Neural cell (in vitro differentiated cells): ENCODE data around the gene GSTM2. TPM values are rescaled to one million over a fixed set of nuclear protein-coding genes. Genes with fewer than 3 reads are reported as not detected.
"Not testable (repeated sequence)": the region's sequence is repeated elsewhere in the genome, so short reads cannot be mapped to it uniquely, and the experiment has no call there.

Experiments used
- H2AFZ ChIP-seq: fragments of 200-600, 300-800 bp; sonication (generic), shearing (Covaris generic); 2 replicates; pipeline ENCODE4 v1.6.0; 2014; ENCODE audit warnings: low read depth, mild to moderate bottlenecking, antibody characterized with exemption, low read length, moderate library complexity
- H3F3A ChIP-seq: fragments of 200-600 bp; shearing (Covaris generic); 2 replicates; pipeline ENCODE4 v1.6.1; 2016; ENCODE audit warnings: mild to moderate bottlenecking, moderate library complexity, mixed read lengths, antibody characterized with exemption, low read length; ENCODE audit not compliant: insufficient read depth, poor library complexity, severe bottlenecking
- H3K27ac ChIP-seq: fragments of 200-600, 300-800 bp; sonication (generic), shearing (Covaris generic); 2 replicates; pipeline ENCODE4 v1.5.1; 2014; ENCODE audit warnings: mild to moderate bottlenecking, low read length, moderate library complexity
- H3K27me3 ChIP-seq: fragments of 300-800, 200-600 bp; sonication (generic), shearing (Covaris generic); 2 replicates; pipeline ENCODE4 v1.6.0; 2014; ENCODE audit warnings: mild to moderate bottlenecking, low read depth, low read length, moderate library complexity; ENCODE audit not compliant: insufficient read depth
- H3K36me3 ChIP-seq: fragments of 300-800, 200-600 bp; sonication (generic), shearing (Covaris generic); 2 replicates; pipeline ENCODE4 v1.5.1; 2014; ENCODE audit warnings: mild to moderate bottlenecking, antibody characterized with exemption, low read length, moderate library complexity; ENCODE audit not compliant: insufficient read depth
- H3K4me2 ChIP-seq: fragments of 300-800, 200-600 bp; sonication (generic), shearing (Covaris generic); 2 replicates; pipeline ENCODE4 v1.6.0; 2014; ENCODE audit warnings: mild to moderate bottlenecking, low read length
- H3K4me3 ChIP-seq: fragments of 300-800, 200-600 bp; sonication (generic), shearing (Covaris generic); 2 replicates; pipeline ENCODE4 v1.5.1; 2014; ENCODE audit warnings: mild to moderate bottlenecking, low read length, moderate library complexity
- H3K79me2 ChIP-seq: fragments of 200-600 bp; shearing (Covaris generic); replicated peaks from 2 replicates; pipeline ENCODE4 v1.6.0; 2014; ENCODE audit warnings: mild to moderate bottlenecking, low read length, moderate library complexity; ENCODE audit not compliant: insufficient read depth
- H3K9ac ChIP-seq: fragments of 300-800, 200-600 bp; sonication (generic), shearing (Covaris generic); 2 replicates; pipeline ENCODE4 v1.6.1; 2016; ENCODE audit warnings: mild to moderate bottlenecking, low read length, mixed read lengths
- H3K9me2 ChIP-seq: fragments of 200-600 bp; shearing (Covaris generic); 2 replicates; pipeline ENCODE4 v1.6.1; 2016; ENCODE audit warnings: mild to moderate bottlenecking, low read length, mixed read lengths; ENCODE audit not compliant: insufficient read depth
- H3K9me3 ChIP-seq: fragments of 200-600, 300-800 bp; sonication (generic), shearing (Covaris generic); 2 replicates; pipeline ENCODE4 v1.6.1; 2016; ENCODE audit warnings: mild to moderate bottlenecking, mixed run types, low read length, moderate library complexity, mixed read lengths
- H4K20me1 ChIP-seq: fragments of 200-600 bp; shearing (Covaris generic); 2 replicates; pipeline ENCODE4 v1.6.1; 2016; ENCODE audit warnings: mild to moderate bottlenecking, mixed run types; ENCODE audit not compliant: insufficient read depth
- CTCF ChIP-seq: fragments of 450-650 bp; IDR thresholded peaks from 2 replicates; pipeline ENCODE4 v1.5.1; 2014; ENCODE audit warnings: antibody characterized with exemption, mild to moderate bottlenecking, moderate library complexity; ENCODE audit not compliant: poor library complexity, severe bottlenecking
- EP300 ChIP-seq: fragments of 450-650 bp; conservative IDR thresholded peaks from 2 replicates; pipeline ENCODE4 v1.6.1; 2014; ENCODE audit warnings: antibody characterized with exemption, mild to moderate bottlenecking, moderate library complexity; ENCODE audit not compliant: poor library complexity, severe bottlenecking
- EZH2 ChIP-seq: fragments of 200-600, 300-800 bp; shearing (Covaris generic), sonication (generic); IDR thresholded peaks from 2 replicates; pipeline ENCODE4 v1.6.1; 2014; ENCODE audit warnings: antibody characterized with exemption, low read length, borderline replicate concordance, mild to moderate bottlenecking; ENCODE audit not compliant: insufficient read depth, poor library complexity, severe bottlenecking
- MXI1 ChIP-seq: fragments of 450-650 bp; conservative IDR thresholded peaks from 2 replicates; pipeline ENCODE4 v1.6.1; 2014; ENCODE audit warnings: antibody characterized with exemption, mild to moderate bottlenecking; ENCODE audit not compliant: poor library complexity, severe bottlenecking
- POLR2AphosphoS5 ChIP-seq: IDR thresholded peaks from 2 replicates; pipeline ENCODE4 v1.6.1; 2012
- RAD21 ChIP-seq: fragments of 450-650 bp; conservative IDR thresholded peaks from 2 replicates; pipeline ENCODE4 v1.6.1; 2014; ENCODE audit warnings: antibody characterized with exemption, mild to moderate bottlenecking, moderate library complexity
- REST ChIP-seq: IDR thresholded peaks from 2 replicates; pipeline ENCODE4 v1.6.1; 2012; ENCODE audit warnings: borderline replicate concordance
- SMC3 ChIP-seq: fragments of 450-650 bp; conservative IDR thresholded peaks from 2 replicates; pipeline ENCODE4 v1.6.1; 2014; ENCODE audit warnings: antibody characterized with exemption, mild to moderate bottlenecking, moderate library complexity; ENCODE audit not compliant: poor library complexity
- TAF1 ChIP-seq: IDR thresholded peaks from 2 replicates; pipeline ENCODE4 v1.6.1; 2012; ENCODE audit warnings: low read depth
- polyA plus RNA-seq: library from polyadenylated mRNA; depleted of rRNA; stranded (reverse); fragments of >200 nt; gene quantifications from 2 replicates; pipeline ENCODE4 v1.2.3, GENCODE V29; 2014

GSTM2 gene
- polyA plus RNA-seq, 1 donor from 2014 or later, result 6.8 TPM

- Histone ChIP-seq H4K20me1 (no peaks in the 10 kb centered on the region), H3K79me2 (no peaks in the 10 kb centered on the region), H3K27ac (no peak overlapping the region), H2AFZ (no peak overlapping the region), H3K27me3 (no peaks in the 10 kb centered on the region), H3K9me2 (no peaks in the 10 kb centered on the region), H3K9ac (no peak overlapping the region), H3K36me3 (no peaks in the 10 kb centered on the region), H3K9me3 (no peaks in the 10 kb centered on the region), H3F3A (no peaks in the 10 kb centered on the region), H3K4me2 (no peak overlapping the region), H3K4me3 (no peak overlapping the region)
- TF ChIP-seq POLR2AphosphoS5, result no peak
Measured at GRCh38 chr1:109705411-109705810, 37.6 kb downstream of the GSTM2 start.

GRCh38 chr1:109708949-109709348, 41.1 kb downstream of the GSTM2 start:
- H3K36me3 ChIP-seq, H3K27me3 ChIP-seq, H3K27ac ChIP-seq, H3K9me3 ChIP-seq, H3K4me2 ChIP-seq, H3F3A ChIP-seq, H3K4me3 ChIP-seq, H4K20me1 ChIP-seq, H2AFZ ChIP-seq, H3K9me2 ChIP-seq, H3K9ac ChIP-seq, H3K79me2 ChIP-seq: not testable (repeated sequence)

GRCh38 chr1:109709822-109710221, 42.0 kb downstream of the GSTM2 start:
- H3F3A ChIP-seq, H3K4me2 ChIP-seq, H3K36me3 ChIP-seq, H3K27ac ChIP-seq, H3K9me2 ChIP-seq, H3K79me2 ChIP-seq, H2AFZ ChIP-seq, H3K27me3 ChIP-seq, H3K9ac ChIP-seq, H3K9me3 ChIP-seq, H4K20me1 ChIP-seq, H3K4me3 ChIP-seq: not testable (repeated sequence)

GRCh38 chr1:109711593-109712320, 43.9 kb downstream of the GSTM2 start, which contains the start of gene GSTM5:
Gene GSTM5, plus strand, starts transcription at chr1:109712251. Its CDS starts 62 bp downstream, at chr1:109712313.
- not testable (repeated sequence) for H3K4me2 ChIP-seq, H3F3A ChIP-seq, H2AFZ ChIP-seq, H3K79me2 ChIP-seq, H3K4me3 ChIP-seq, H3K9ac ChIP-seq, H3K9me2 ChIP-seq, H3K27ac ChIP-seq, H3K27me3 ChIP-seq, H3K9me3 ChIP-seq, H4K20me1 ChIP-seq, H3K36me3 ChIP-seq

- TF ChIP-seq EZH2, result no peak
- no peak for TF ChIP-seq POLR2AphosphoS5
- TF ChIP-seq RAD21, result no peak
- no peak for TF ChIP-seq CTCF
- no peak for TF ChIP-seq REST
- no peak for TF ChIP-seq EP300
- no peak for TF ChIP-seq TAF1
- no peak for TF ChIP-seq MXI1
- TF ChIP-seq SMC3, result no peak
- H3K9me2 ChIP-seq, result no peaks in the 10 kb centered on the region
- H2AFZ ChIP-seq, result no peak overlapping the region
- no peaks in the 10 kb centered on the region for H3K79me2 ChIP-seq
- no peaks in the 10 kb centered on the region for H3K27me3 ChIP-seq
- H4K20me1 ChIP-seq, result no peaks in the 10 kb centered on the region
- no peak overlapping the region for H3K27ac ChIP-seq
- no peak overlapping the region for H3K9ac ChIP-seq
- no peak overlapping the region for H3K4me3 ChIP-seq
- no peak overlapping the region for H3K4me2 ChIP-seq
- H3F3A ChIP-seq, result no peaks in the 10 kb centered on the region
- H3K9me3 ChIP-seq, result no peaks in the 10 kb centered on the region
- no peaks in the 10 kb centered on the region for H3K36me3 ChIP-seq
Measured at GRCh38 chr1:109712321-109712864, 44.5 kb downstream of the GSTM2 start.
